GM18870 (cell line): ENCODE results near the gene COMMD8.

Experiments
- ATAC-seq: cut with Tn5 transposase; IDR thresholded peaks from one replicate; pipeline ENCODE4 v1.9.1; 2021; ENCODE audit warnings: moderate library complexity; ENCODE audit not compliant: unreplicated experiment

Gene COMMD8

GRCh38 chr4:47473141-47473750, 9.7 kb upstream of the COMMD8 start:
- ATAC-seq = no peak

- no peak for ATAC-seq
These were observed 8.1 kb upstream of the COMMD8 start for GRCh38 chr4:47471591-47471990.

- ATAC-seq = no peak
These were observed 7.6 kb upstream of the COMMD8 start for GRCh38 chr4:47471064-47471463.

- no peak for ATAC-seq
These were observed 6.4 kb upstream of the COMMD8 start for GRCh38 chr4:47469951-47470350.

- ATAC-seq = no peak
These were observed 5.3 kb upstream of the COMMD8 start for GRCh38 chr4:47468706-47469365.

GRCh38 chr4:47466056-47466785, 2.7 kb upstream of the COMMD8 start:
- no peak for ATAC-seq

- ATAC-seq = peak; percentile 39
These were observed 1.5 kb upstream of the COMMD8 start for GRCh38 chr4:47465004-47465403.

- ATAC-seq = peak; percentile 23
These were observed 685 bp downstream of the COMMD8 start for GRCh38 chr4:47462799-47463234.

GRCh38 chr4:47451657-47452056, 11.8 kb downstream of the COMMD8 start:
- ATAC-seq = no peak

- ATAC-seq = no peak
These were observed 19.5 kb downstream of the COMMD8 start for GRCh38 chr4:47444031-47444430.

GRCh38 chr4:47442980-47443379, 20.5 kb downstream of the COMMD8 start:
- peak; percentile 78 for ATAC-seq

GRCh38 chr4:47434931-47435330, 28.6 kb downstream of the COMMD8 start:
- ATAC-seq = no peak

GRCh38 chr4:47432749-47433148, 30.8 kb downstream of the COMMD8 start:
- ATAC-seq = no peak

- ATAC-seq = no peak
These were observed 35.6 kb downstream of the COMMD8 start for GRCh38 chr4:47427935-47428334.

GRCh38 chr4:47425628-47426027, 37.9 kb downstream of the COMMD8 start:
- no peak for ATAC-seq

- no peak for ATAC-seq
These were observed 44.2 kb downstream of the COMMD8 start for GRCh38 chr4:47419296-47419695.

GRCh38 chr4:47418147-47418546, 45.4 kb downstream of the COMMD8 start:
- ATAC-seq = no peak

GRCh38 chr4:47415719-47416118, 47.8 kb downstream of the COMMD8 start:
- ATAC-seq = peak; percentile 69

- ATAC-seq = no peak
These were observed 50.0 kb downstream of the COMMD8 start for GRCh38 chr4:47413521-47413920.

GRCh38 chr4:47410271-47410670, 53.2 kb downstream of the COMMD8 start:
- ATAC-seq = no peak

GRCh38 chr4:47406408-47406807, 57.1 kb downstream of the COMMD8 start:
- no peak for ATAC-seq
